HepG2 (cell line): Measurements from ENCODE around the gene MIB2. TPM values are rescaled to one million over a fixed set of nuclear protein-coding genes. Genes with fewer than 3 reads are reported as not detected.
A peak's percentile ranks its signal among the peaks of the same experiment; 100 is the strongest.

ENCODE experiments used
- ARNT ChIP-seq: fragments of 450-650 bp; IDR thresholded peaks from 2 replicates; pipeline ENCODE4 v1.6.1; 2017
- CENPX ChIP-seq: sonication (generic); formaldehyde crosslinking; IDR thresholded peaks from 2 replicates; pipeline ENCODE4 v1.9.0; 2021; ENCODE audit warnings: mild to moderate bottlenecking, missing genetic modification reagents, moderate library complexity
- EHMT2 ChIP-seq: fragments of 200-600 bp; sonication (generic); IDR thresholded peaks from 2 replicates; pipeline ENCODE4 v1.7.0; 2017; ENCODE audit warnings: antibody characterized with exemption, low read depth, low read length, borderline replicate concordance
- FIP1L1 ChIP-seq: fragments of 200-400 bp; formaldehyde crosslinking; IDR thresholded peaks from 2 replicates; pipeline ENCODE4 v1.6.1; 2018; ENCODE audit warnings: low read depth, mild to moderate bottlenecking, low read length, moderate library complexity, borderline replicate concordance; ENCODE audit not compliant: insufficient read depth
- POGZ ChIP-seq: sonication (generic); formaldehyde crosslinking; IDR thresholded peaks from 2 replicates; pipeline ENCODE4 v1.4.0; 2020; ENCODE audit warnings: mild to moderate bottlenecking, missing genetic modification reagents
- SOX13 ChIP-seq, 3 experiments: fragments of 450-650 bp in 1 of 3; sonication (generic) in 1 of 3; formaldehyde crosslinking in 1 of 3; IDR thresholded peaks in 2 of 3; conservative IDR thresholded peaks in 1 of 3; 2 replicates each; pipeline versions ENCODE4 v1.5.0 to v1.6.1; 2016 to 2020; ENCODE audit warnings: antibody characterized with exemption in 1 of 3, mild to moderate bottlenecking in 1 of 3, missing compliant biosample characterization in 1 of 3, missing genetic modification reagents in 1 of 3, moderate library complexity in 1 of 3
- SUZ12 ChIP-seq: fragments of 150-350 bp; IDR thresholded peaks from 2 replicates; pipeline ENCODE4 v1.6.1; 2014; ENCODE audit warnings: low read depth, low read length
- TBL1XR1 ChIP-seq: fragments of 150-350 bp; IDR thresholded peaks from 2 replicates; pipeline ENCODE4 v1.6.1; 2014; ENCODE audit warnings: borderline replicate concordance, low read length; ENCODE audit not compliant: partially characterized antibody
- ZBTB1 ChIP-seq: sonication (generic); formaldehyde crosslinking; IDR thresholded peaks from 2 replicates; pipeline ENCODE4 v1.4.0; 2020; ENCODE audit warnings: missing genetic modification reagents, borderline replicate concordance
- ZBTB3 ChIP-seq: sonication (generic); formaldehyde crosslinking; IDR thresholded peaks from 2 replicates; pipeline ENCODE4 v1.4.0; 2020; ENCODE audit warnings: low read depth, mild to moderate bottlenecking, moderate library complexity, missing genetic modification reagents, borderline replicate concordance
- ZBTB8A ChIP-seq: sonication (generic); formaldehyde crosslinking; IDR thresholded peaks from 2 replicates; pipeline ENCODE4 v1.4.0; 2020; ENCODE audit warnings: mild to moderate bottlenecking, low read depth, missing genetic modification reagents, borderline replicate concordance
- ZNF337 ChIP-seq: sonication (generic); formaldehyde crosslinking; IDR thresholded peaks from 2 replicates; pipeline ENCODE4 v1.5.1; 2020; ENCODE audit warnings: missing genetic modification reagents, low read depth, mild to moderate bottlenecking, borderline replicate concordance
- ZNF552 ChIP-seq: sonication (generic); formaldehyde crosslinking; IDR thresholded peaks from 2 replicates; pipeline ENCODE4 v1.9.0; 2022; ENCODE audit warnings: missing genetic modification reagents, mild to moderate bottlenecking, borderline replicate concordance
- ZNF775 ChIP-seq: sonication (generic); formaldehyde crosslinking; IDR thresholded peaks from 2 replicates; pipeline ENCODE4 v1.4.0; 2020; ENCODE audit warnings: missing genetic modification reagents, mild to moderate bottlenecking, moderate library complexity, borderline replicate concordance
- ZNF850 ChIP-seq: sonication (generic); formaldehyde crosslinking; conservative IDR thresholded peaks from 2 replicates; pipeline ENCODE4 v1.9.0; 2021; ENCODE audit warnings: mild to moderate bottlenecking, missing genetic modification reagents
- ZSCAN20 ChIP-seq: sonication (generic); formaldehyde crosslinking; IDR thresholded peaks from 2 replicates; pipeline ENCODE4 v1.4.0; 2020; ENCODE audit warnings: missing genetic modification reagents, mild to moderate bottlenecking, borderline replicate concordance
- polyA plus RNA-seq, 8 experiments: library from polyadenylated mRNA; depleted of rRNA in 3 of 8; stranded (reverse) in 7 of 8; unstranded in 1 of 8; fragments of >200 nt; fragmentation: Illumina TruSeq in 4 of 8; extraction: Trizol in 4 of 8; gene quantifications; 2 replicates each; pipeline versions ENCODE4 v1.2.1 to v1.2.3, GENCODE V29; 2011 to 2016; ENCODE audit warnings: low read depth in 4 of 8, missing spikeins in 1 of 8, mixed read lengths in 1 of 8; ENCODE audit not compliant: insufficient read depth in 1 of 8
- total RNA-seq, 5 experiments: library from RNA; depleted of rRNA; stranded (reverse); fragments of >200 nt; fragmentation: Illumina TruSeq; extraction: Trizol; gene quantifications; 2 replicates each; pipeline ENCODE4 v1.2.3, GENCODE V29; 2016; ENCODE audit warnings: low read depth in 1 of 5
- TF ChIP-seq, protein P1 (sequence below): sonication (generic); formaldehyde crosslinking; IDR thresholded peaks from 2 replicates; pipeline ENCODE4 v1.4.0; 2020; ENCODE audit warnings: missing genetic modification reagents, borderline replicate concordance
- TF ChIP-seq, protein P2 (sequence below): sonication (generic); formaldehyde crosslinking; IDR thresholded peaks from 2 replicates; pipeline ENCODE4 v1.5.1; 2020; ENCODE audit warnings: mild to moderate bottlenecking, missing genetic modification reagents, borderline replicate concordance

The MIB2 gene
- total and polyA plus RNA-seq, 2 of the 13 experiments (the other 11 are each of a cell fraction or from before 2014, with no cell fraction given) = 19.9 to 30.4 TPM

DNA sequence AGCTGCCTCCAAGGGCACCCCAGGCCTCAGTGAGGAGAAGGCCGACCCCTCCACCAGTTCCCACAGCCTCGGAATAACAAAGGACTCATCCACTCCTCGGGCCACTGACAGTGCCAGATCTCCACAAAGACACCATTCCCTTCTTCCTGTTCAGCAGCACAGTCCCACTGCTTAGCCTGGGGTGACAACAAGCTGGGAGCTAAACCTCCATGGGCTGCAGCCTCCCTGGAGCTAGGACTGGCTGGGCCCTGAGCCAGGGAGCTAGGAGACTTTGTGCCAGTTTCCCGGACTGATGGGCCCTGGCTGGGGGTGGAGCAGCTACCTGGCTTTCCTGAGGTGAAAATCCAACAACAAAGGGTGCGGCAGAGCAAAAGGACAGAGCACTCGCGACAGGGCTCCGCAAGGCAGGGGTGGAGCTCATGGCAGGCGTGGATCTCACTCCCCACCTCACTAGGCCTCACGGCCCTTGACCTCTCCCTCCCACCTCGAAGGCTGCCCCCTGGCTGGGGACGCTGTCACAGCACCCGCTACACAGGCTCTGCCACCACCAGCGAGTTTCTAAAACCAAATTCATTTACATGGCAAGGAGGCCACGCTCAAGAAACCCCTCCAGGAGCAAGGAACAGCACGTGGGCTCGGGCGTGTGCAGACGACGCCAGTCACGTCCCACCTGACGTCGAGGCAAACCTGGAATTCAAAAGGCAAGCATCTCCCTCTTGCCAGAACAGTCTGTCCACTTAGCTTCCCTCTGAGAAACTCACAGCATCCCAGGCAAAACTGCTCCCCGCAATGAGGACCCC lies 63.5 kb downstream of the MIB2 start (continued):
- TF ChIP-seq EHMT2 = no peak
- TF ChIP-seq CENPX = no peak
- TF ChIP-seq SUZ12 = no peak
- 0 out of 2 replicates have a peak, but pooled peaks have one; percentile 48 for TF ChIP-seq ZBTB3 (CRISPR knock-in tag)
- 0 out of 2 replicates have a peak, but pooled peaks have one; percentile 77 for TF ChIP-seq ZNF337
- TF ChIP-seq SOX13 (IDR thresholded peaks at IDR 0.05) = no peak; the same call in 1 of the 2 replicates
- TF ChIP-seq SOX13 (CRISPR knock-in tag; conservative IDR thresholded peaks at IDR 0.05 in 1 of 2, IDR thresholded peaks at IDR 0.05 in 1 of 2) = peak in 1 of 2 experiments; percentile 72; a peak in 2 of 4 replicates
- peak; percentile 11 for TF ChIP-seq TBL1XR1
- TF ChIP-seq POGZ = peak; percentile 54; the same call in 1 of the 2 replicates
- TF ChIP-seq ZNF552 (CRISPR knock-in tag) = 0 out of 2 replicates have a peak, but pooled peaks have one; percentile 44
- TF ChIP-seq ZBTB1 (CRISPR knock-in tag) = no peak
- 0 out of 2 replicates have a peak, but pooled peaks have one; percentile 29 for TF ChIP-seq ZNF775 (CRISPR knock-in tag)
- TF ChIP-seq ARNT = no peak
- TF ChIP-seq, protein P1, sequence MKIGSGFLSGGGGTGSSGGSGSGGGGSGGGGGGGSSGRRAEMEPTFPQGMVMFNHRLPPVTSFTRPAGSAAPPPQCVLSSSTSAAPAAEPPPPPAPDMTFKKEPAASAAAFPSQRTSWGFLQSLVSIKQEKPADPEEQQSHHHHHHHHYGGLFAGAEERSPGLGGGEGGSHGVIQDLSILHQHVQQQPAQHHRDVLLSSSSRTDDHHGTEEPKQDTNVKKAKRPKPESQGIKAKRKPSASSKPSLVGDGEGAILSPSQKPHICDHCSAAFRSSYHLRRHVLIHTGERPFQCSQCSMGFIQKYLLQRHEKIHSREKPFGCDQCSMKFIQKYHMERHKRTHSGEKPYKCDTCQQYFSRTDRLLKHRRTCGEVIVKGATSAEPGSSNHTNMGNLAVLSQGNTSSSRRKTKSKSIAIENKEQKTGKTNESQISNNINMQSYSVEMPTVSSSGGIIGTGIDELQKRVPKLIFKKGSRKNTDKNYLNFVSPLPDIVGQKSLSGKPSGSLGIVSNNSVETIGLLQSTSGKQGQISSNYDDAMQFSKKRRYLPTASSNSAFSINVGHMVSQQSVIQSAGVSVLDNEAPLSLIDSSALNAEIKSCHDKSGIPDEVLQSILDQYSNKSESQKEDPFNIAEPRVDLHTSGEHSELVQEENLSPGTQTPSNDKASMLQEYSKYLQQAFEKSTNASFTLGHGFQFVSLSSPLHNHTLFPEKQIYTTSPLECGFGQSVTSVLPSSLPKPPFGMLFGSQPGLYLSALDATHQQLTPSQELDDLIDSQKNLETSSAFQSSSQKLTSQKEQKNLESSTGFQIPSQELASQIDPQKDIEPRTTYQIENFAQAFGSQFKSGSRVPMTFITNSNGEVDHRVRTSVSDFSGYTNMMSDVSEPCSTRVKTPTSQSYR (CRISPR knock-in tag) = peak; percentile 61; the same call in 1 of the 2 replicates
- TF ChIP-seq ZBTB8A (CRISPR knock-in tag) = no peak
- TF ChIP-seq ZNF850 (CRISPR knock-in tag) = no peak
- TF ChIP-seq, protein P2, sequence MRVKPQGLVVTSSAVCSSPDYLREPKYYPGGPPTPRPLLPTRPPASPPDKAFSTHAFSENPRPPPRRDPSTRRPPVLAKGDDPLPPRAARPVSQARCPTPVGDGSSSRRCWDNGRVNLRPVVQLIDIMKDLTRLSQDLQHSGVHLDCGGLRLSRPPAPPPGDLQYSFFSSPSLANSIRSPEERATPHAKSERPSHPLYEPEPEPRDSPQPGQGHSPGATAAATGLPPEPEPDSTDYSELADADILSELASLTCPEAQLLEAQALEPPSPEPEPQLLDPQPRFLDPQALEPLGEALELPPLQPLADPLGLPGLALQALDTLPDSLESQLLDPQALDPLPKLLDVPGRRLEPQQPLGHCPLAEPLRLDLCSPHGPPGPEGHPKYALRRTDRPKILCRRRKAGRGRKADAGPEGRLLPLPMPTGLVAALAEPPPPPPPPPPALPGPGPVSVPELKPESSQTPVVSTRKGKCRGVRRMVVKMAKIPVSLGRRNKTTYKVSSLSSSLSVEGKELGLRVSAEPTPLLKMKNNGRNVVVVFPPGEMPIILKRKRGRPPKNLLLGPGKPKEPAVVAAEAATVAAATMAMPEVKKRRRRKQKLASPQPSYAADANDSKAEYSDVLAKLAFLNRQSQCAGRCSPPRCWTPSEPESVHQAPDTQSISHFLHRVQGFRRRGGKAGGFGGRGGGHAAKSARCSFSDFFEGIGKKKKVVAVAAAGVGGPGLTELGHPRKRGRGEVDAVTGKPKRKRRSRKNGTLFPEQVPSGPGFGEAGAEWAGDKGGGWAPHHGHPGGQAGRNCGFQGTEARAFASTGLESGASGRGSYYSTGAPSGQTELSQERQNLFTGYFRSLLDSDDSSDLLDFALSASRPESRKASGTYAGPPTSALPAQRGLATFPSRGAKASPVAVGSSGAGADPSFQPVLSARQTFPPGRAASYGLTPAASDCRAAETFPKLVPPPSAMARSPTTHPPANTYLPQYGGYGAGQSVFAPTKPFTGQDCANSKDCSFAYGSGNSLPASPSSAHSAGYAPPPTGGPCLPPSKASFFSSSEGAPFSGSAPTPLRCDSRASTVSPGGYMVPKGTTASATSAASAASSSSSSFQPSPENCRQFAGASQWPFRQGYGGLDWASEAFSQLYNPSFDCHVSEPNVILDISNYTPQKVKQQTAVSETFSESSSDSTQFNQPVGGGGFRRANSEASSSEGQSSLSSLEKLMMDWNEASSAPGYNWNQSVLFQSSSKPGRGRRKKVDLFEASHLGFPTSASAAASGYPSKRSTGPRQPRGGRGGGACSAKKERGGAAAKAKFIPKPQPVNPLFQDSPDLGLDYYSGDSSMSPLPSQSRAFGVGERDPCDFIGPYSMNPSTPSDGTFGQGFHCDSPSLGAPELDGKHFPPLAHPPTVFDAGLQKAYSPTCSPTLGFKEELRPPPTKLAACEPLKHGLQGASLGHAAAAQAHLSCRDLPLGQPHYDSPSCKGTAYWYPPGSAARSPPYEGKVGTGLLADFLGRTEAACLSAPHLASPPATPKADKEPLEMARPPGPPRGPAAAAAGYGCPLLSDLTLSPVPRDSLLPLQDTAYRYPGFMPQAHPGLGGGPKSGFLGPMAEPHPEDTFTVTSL (CRISPR knock-in tag) = 0 out of 2 replicates have a peak, but pooled peaks have one; percentile 27
- TF ChIP-seq ZSCAN20 (CRISPR knock-in tag) = no peak
- no peak for TF ChIP-seq FIP1L1
